DMS53 treated with DMSO at 0.1 percent for 48 hours (cell line): ENCODE results near the gene FAIM.
"Not testable (repeated sequence)": the region's sequence is repeated elsewhere in the genome, so short reads cannot be mapped to it uniquely, and the experiment has no call there.

Experiments
- DNase-seq: peaks from one replicate; lab custom pipeline; 2025; ENCODE audit not compliant: unreplicated experiment; lab: John Stamatoyannopoulos, UW

FAIM gene

DNA sequence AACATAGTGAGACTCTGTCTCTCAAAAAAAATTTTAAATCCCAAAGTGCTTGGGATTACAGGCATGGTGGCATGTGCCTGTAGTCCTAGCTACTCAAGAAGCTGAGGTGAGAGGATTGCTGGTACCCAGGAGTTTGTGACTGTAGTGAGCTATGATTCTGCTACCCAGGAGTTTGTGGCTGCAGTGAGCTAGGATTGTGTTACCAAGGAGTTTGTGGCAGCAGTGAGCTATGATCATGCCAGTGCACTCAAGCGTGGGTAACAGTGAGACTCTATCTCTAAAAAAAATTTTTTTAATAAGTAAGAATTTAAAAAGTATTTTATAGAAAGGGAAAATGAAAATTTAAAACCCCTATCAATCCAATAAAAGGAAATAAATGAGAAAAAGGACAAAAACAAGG lies 69.5 kb downstream of the FAIM start:
- no peak for DNase-seq

- no peak for DNase-seq
Measured at GRCh38 chr3:138678874-138679392, 70.4 kb downstream of the FAIM start.

GRCh38 chr3:138680974-138681373 lies 72.4 kb downstream of the FAIM start:
- DNase-seq: not testable (repeated sequence)

GRCh38 chr3:138681463-138682220 lies 73.1 kb downstream of the FAIM start:
- DNase-seq: no peak

GRCh38 chr3:138682648-138683047 lies 74.1 kb downstream of the FAIM start:
- no peak for DNase-seq
